Epidermal melanocyte (primary cell): ENCODE results near the gene ANXA5.
"Not testable (repeated sequence)": the region's sequence is repeated elsewhere in the genome, so short reads cannot be mapped to it uniquely, and the experiment has no call there.

Source experiments
- DNase-seq: peaks from one replicate; pipeline ENCODE4 v3.0.0; 2011; ENCODE audit warnings: low spot score; ENCODE audit not compliant: insufficient read length

ANXA5 gene

DNA sequence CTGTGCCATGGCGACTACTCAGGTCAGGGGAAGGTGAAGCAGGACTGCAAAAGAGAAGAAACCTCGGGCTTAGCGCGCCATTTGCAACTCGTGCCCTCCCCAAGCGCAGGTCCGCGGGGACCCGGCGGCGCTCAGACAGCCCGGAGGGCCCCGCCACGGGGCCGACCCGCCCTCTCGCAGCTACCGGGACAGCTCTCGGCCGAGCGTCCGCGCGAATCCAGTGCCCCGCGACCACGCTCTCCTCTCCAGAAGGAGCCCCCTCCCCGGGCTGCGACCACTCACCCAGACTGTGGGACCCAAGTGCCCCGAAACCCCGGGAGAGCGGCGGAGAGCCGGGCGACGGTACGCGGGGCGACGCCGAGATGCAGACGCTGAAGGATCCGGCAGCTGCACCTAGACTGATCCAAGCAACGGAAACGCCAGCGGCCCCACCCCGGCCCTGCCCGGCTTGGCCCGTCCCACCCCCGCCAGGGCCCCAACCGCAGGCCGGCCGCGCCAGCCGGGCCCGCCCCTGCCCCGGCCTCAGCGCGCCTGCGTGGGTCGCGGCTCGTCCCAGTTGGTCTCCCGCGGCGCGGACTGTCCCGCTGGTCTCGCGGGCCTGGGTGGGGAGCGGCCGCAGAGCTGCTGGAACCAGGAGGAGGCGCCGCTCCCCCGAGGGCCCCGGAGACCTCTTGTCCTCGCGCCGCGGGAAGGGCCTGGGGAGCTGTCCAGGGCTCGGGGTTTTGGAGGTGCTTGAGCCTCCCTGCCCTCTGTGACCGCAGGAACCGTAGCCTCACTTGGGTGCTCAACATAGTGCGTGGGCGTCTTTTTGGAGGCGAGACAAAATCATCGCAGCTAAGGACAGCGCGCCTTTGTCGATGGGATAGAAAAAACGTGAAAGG, at the start of gene ANXA5:
TSS of gene ANXA5 (minus strand) at position 400 of the 881 bp plus-strand sequence. CDS start at position 9, 391 bp downstream.
- peak; percentile 30 for DNase-seq

GRCh38 chr4:121742794-121743193, 46.0 kb upstream of the ANXA5 start:
- DNase-seq, result no peak

DNA sequence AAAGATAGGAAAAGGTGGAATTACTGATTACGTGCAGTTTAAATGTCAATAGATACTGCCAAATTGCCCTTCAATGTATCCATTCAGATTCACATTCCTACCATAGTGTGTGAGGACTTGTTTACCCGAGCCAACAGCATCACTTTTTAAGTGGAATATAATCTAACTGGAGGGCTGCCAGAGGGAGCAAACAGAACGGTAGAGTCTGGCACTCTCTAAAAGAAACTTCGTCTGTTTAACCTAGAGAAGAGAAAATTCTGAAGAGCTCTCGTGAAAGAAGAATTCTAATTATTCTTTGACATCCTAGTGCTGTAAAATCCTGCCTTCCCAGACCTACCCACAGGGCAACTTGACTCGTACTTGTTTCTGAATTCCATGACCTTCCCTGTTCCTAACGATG, 45.0 kb upstream of the ANXA5 start:
- no peak for DNase-seq

- no peak for DNase-seq
These were observed 44.1 kb upstream of the ANXA5 start for GRCh38 chr4:121740796-121741409.

GRCh38 chr4:121739575-121739974, 42.8 kb upstream of the ANXA5 start:
- no peak for DNase-seq

GRCh38 chr4:121738780-121739535, 42.2 kb upstream of the ANXA5 start:
- DNase-seq, result no peak

GRCh38 chr4:121737846-121738554, 41.2 kb upstream of the ANXA5 start:
- DNase-seq, result no peak

GRCh38 chr4:121736735-121737351, 40.1 kb upstream of the ANXA5 start:
- DNase-seq, result no peak

GRCh38 chr4:121734571-121734970, 37.8 kb upstream of the ANXA5 start:
- no peak for DNase-seq

DNA sequence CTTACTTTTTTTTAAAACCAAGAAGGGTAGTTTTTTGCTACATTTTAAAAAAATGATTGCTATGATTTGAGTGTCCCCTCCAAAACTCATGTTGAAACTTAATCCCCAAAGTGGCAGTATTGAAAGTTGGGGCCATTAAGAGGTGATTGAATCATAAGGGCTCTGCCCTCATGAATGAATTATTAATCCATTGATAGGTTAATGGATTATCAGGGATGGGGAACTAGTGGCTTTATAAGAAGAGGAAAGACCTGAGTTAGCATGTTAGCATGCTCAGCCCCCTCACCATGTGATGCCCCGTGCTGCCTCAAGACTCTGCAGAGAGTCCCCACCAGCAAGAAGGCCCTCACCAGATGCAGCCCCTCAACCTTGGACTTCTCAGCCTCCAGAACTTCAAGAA, 37.2 kb upstream of the ANXA5 start:
- DNase-seq, result no peak

GRCh38 chr4:121729753-121730152, 33.0 kb upstream of the ANXA5 start:
- not testable (repeated sequence) for DNase-seq

DNA sequence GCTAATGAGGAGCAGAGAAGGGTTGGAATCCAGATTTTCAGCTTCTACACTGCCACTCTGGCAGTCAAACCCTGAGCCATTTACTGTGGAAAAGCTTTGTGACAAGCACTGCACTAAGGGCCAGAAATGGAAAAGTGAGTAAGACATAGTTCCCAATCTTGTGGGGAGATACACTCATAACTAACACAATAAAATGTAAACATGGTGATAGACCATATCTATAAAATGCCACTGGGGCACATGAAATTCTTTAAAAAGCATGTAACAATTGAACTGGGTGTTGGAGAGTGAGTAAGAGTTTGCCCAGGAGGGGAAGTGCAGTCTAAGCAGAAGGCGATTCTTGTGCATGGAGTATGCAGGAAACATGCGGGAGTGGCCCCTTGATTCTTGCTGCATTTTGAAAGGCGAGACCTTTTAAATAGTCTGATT, 32.0 kb upstream of the ANXA5 start:
- no peak for DNase-seq

- DNase-seq, result no peak
These were observed 31.3 kb upstream of the ANXA5 start for GRCh38 chr4:121728066-121728465.

- no peak for DNase-seq
These were observed 30.0 kb upstream of the ANXA5 start for GRCh38 chr4:121726642-121727268.

DNA sequence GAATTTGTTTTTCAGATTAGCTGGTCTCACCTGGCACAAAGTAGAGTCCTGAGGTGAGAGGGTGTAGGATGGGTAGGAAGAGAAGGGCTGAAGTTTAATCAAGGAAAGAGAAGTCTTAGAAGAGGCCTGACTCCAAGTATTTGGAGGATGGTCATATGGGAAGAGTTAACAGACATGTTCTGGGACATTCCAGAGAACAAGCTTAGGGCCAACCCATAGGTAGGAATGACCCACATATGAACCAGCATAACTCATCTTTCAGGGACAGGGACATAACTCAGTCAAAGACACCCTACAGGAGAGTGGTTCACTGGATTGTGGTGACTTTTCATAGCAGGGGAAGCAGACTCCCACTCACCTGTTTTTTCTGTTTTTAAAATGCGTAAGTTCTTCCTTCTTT, 27.9 kb upstream of the ANXA5 start:
- DNase-seq, result no peak

- no peak for DNase-seq
These were observed 24.9 kb upstream of the ANXA5 start for GRCh38 chr4:121721700-121722099.

DNA sequence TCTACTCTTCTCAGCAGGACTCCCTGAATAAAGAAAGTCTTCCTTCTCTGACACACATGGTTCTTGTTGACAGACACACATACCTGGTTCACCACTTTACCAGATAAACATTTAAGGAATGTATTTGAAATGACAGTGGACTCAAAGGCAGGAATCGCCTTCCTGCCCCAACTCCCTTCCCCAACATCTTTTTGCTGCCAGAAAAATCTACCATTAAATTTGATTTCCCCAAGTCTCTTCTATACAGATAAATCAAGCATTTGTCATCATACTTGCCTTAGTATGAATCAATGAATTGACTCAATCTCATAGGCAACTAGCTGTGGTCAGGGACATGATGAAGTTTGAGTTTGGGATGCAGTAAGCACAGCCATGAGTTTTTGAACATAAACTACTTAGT, 23.3 kb upstream of the ANXA5 start:
- DNase-seq, result no peak

DNA sequence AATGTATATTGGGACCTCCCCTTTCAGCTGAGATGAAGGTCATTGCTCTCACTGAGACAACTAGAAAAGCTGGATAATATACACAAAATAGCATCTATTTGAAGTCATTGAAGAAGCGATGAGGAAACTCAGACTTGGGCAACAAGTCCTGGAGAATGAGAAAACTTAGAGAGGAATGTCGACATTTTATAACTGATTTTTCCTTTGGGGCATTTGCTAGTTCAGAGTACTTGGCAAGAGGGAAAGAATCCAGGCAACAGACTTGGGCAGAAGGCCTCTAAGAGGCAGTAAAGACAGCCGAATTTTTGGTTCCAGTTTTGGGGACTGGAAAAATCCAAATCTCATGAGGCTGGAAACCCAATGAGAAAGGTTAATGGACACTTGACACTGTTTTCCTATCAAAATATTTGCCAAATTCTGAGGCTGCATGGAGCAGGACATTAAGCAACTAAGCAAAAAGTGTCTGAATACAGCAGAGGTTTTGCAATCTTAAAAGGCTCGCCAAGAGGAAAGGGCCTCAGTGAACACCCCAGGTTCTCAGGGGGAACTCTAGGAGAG, 21.0 kb upstream of the ANXA5 start:
- no peak for DNase-seq

DNA sequence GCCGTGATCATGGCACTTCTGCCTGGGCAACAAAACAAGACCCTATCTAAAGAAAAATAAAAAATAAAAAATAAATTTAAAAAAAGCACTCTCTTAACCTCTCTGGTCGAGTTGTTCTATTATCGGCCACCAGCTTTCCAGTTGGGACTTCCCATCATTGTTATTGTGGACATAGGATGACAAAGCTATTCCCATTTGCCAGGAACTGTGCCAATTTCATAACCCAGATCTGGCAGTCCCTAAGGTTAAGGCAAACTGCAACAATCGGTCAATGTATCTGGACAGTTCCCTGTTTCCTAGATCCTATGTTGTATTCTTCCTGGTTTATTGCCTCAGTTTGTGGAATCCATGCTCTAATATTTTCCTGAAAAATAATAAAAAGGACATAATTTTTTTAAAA, 17.8 kb upstream of the ANXA5 start:
- no peak for DNase-seq

GRCh38 chr4:121712783-121713182, 16.0 kb upstream of the ANXA5 start:
- DNase-seq, result no peak
